ENCODE data around the gene UBQLN2. TPM values are rescaled to one million over a fixed set of nuclear protein-coding genes. Genes with fewer than 3 reads are reported as not detected.

Gene UBQLN2
- total RNA-seq: 11.8 and 12.0 TPM in 2 replicates

GRCh38 chrX:56563231-56564161, at the start of gene UBQLN2:
Gene UBQLN2, plus strand, starts transcription at chrX:56563627. Its CDS starts 247 bp downstream, at chrX:56563874.

Other genes with a start within 250 kb of the UBQLN2 start
- 12.7 and 20.3 TPM in 2 replicates for gene NBDY, start 165.6 kb downstream of the UBQLN2 start, total RNA-seq